Breast epithelium (tissue), 3 donors: Measurements from ENCODE around the gene HERC2.
"Not testable (repeated sequence)": the region's sequence is repeated elsewhere in the genome, so short reads cannot be mapped to it uniquely, and the experiment has no call there.

Experiments used
- POLR2A ChIP-seq: fragments of 450-650 bp; IDR thresholded peaks from one replicate; pipeline ENCODE4 v1.6.1; 2016; ENCODE audit warnings: antibody characterized with exemption, mild to moderate bottlenecking, moderate library complexity
- TF ChIP-seq, protein P1 (sequence below), 3 donors: fragments of 450-650 bp; IDR thresholded peaks; one replicate each; pipeline ENCODE4 v1.5.1; 2016 to 2017; ENCODE audit warnings: antibody characterized with exemption in 3 of 3, mild to moderate bottlenecking in 3 of 3, moderate library complexity in 3 of 3

DNA sequence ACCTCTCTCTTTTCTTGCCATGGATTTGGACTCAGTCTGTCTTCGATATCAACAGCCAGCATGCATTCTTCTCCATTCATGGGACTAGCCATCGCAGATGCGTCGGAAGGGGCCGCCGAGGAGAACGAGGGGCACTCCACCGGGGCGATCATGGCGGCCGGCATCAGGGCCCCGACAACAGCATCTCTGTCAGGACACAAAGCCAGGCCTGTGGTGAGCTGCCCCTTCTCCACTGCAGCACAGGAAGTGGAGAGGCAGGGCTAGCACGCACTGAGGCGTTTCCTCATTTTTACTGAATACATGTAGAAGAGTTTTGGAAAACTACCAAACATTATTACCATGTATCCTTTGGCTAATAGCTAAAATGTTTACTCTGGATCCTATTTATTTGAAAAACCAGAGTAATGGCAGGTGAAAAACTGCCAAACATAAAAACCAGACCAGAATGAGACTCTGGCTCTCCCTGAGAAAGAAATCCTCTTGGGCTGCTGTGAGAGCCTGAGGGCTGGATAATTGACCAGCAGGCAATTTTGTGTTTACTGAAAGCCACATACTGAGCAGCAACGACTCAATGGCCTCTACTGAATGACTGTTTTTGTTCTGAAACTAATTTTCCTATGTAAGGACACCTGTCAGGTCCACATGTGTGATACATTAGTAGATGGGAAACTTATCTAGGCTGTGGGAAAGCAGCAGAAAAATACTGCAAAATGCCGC, 153.4 kb downstream of the HERC2 start:
- TF ChIP-seq POLR2A = not testable (repeated sequence)
- TF ChIP-seq, protein P1, sequence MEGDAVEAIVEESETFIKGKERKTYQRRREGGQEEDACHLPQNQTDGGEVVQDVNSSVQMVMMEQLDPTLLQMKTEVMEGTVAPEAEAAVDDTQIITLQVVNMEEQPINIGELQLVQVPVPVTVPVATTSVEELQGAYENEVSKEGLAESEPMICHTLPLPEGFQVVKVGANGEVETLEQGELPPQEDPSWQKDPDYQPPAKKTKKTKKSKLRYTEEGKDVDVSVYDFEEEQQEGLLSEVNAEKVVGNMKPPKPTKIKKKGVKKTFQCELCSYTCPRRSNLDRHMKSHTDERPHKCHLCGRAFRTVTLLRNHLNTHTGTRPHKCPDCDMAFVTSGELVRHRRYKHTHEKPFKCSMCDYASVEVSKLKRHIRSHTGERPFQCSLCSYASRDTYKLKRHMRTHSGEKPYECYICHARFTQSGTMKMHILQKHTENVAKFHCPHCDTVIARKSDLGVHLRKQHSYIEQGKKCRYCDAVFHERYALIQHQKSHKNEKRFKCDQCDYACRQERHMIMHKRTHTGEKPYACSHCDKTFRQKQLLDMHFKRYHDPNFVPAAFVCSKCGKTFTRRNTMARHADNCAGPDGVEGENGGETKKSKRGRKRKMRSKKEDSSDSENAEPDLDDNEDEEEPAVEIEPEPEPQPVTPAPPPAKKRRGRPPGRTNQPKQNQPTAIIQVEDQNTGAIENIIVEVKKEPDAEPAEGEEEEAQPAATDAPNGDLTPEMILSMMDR (IDR thresholded peaks at IDR 0.05) = not testable (repeated sequence)
